Mesendoderm (in vitro differentiated cells): ENCODE results near the gene BBLN.

Experiments used
- DNase-seq: peaks from one replicate; pipeline ENCODE4 v3.0.0; 2013
- H2AK5ac ChIP-seq: 2 replicates; pipeline ENCODE4 v1.6.1; 2013; ENCODE audit warnings: low read length, inconsistent platforms
- H2BK120ac ChIP-seq: 2 replicates; pipeline ENCODE4 v1.6.1; 2013; ENCODE audit warnings: low read depth, mild to moderate bottlenecking, low read length, moderate library complexity, mixed read lengths
- H2BK15ac ChIP-seq: replicated peaks from 2 replicates; pipeline ENCODE4 v1.6.1; 2013; ENCODE audit warnings: low read depth, mild to moderate bottlenecking, moderate library complexity
- H2BK5ac ChIP-seq: 2 replicates; pipeline ENCODE4 v1.6.1; 2013; ENCODE audit warnings: low read length, inconsistent platforms
- H3K18ac ChIP-seq: 2 replicates; pipeline ENCODE4 v1.6.1; 2013; ENCODE audit warnings: mild to moderate bottlenecking, low read length, mixed read lengths
- H3K23ac ChIP-seq: one replicate; pipeline ENCODE4 v1.6.1; 2013; ENCODE audit warnings: low read length
- H3K27ac ChIP-seq: 2 replicates; pipeline ENCODE4 v1.5.1; 2013; ENCODE audit warnings: low read depth, mild to moderate bottlenecking, inconsistent platforms, low read length, moderate library complexity
- H3K27me3 ChIP-seq: 2 replicates; pipeline ENCODE4 v1.6.1; 2013; ENCODE audit warnings: low read length, control low read depth, mild to moderate bottlenecking, inconsistent platforms; ENCODE audit not compliant: insufficient read depth, poor library complexity
- H3K36me3 ChIP-seq: 2 replicates; pipeline ENCODE4 v1.6.1; 2013; ENCODE audit warnings: low read length, inconsistent platforms; ENCODE audit not compliant: control insufficient read depth, insufficient read depth
- H3K4ac ChIP-seq: one replicate; pipeline ENCODE4 v1.6.1; 2013; ENCODE audit warnings: low read depth, mild to moderate bottlenecking, low read length, moderate library complexity
- H3K4me1 ChIP-seq: 2 replicates; pipeline ENCODE4 v1.6.1; 2013; ENCODE audit warnings: low read depth, low read length, inconsistent platforms; ENCODE audit not compliant: control insufficient read depth
- H3K4me2 ChIP-seq: 2 replicates; pipeline ENCODE4 v1.6.1; 2013; ENCODE audit warnings: low read length
- H3K4me3 ChIP-seq: 2 replicates; pipeline ENCODE4 v1.5.1; 2013; ENCODE audit warnings: mild to moderate bottlenecking, low read length
- H3K56ac ChIP-seq: one replicate; pipeline ENCODE4 v1.6.1; 2013; ENCODE audit warnings: low read length
- H3K79me1 ChIP-seq: 2 replicates; pipeline ENCODE4 v1.6.1; 2013; ENCODE audit warnings: low read length, inconsistent platforms
- H3K79me2 ChIP-seq: 2 replicates; pipeline ENCODE4 v1.6.1; 2013; ENCODE audit warnings: mild to moderate bottlenecking, low read length; ENCODE audit not compliant: control insufficient read depth, insufficient read depth
- H3K9ac ChIP-seq: 2 replicates; pipeline ENCODE4 v1.6.1; 2013; ENCODE audit warnings: low read length, inconsistent platforms
- H4K5ac ChIP-seq: one replicate; pipeline ENCODE4 v1.6.1; 2013; ENCODE audit warnings: low read length
- H4K8ac ChIP-seq: one replicate; pipeline ENCODE4 v1.6.1; 2013; ENCODE audit warnings: low read depth, mild to moderate bottlenecking, control low read depth, low read length, moderate library complexity
- WGBS: extraction: QIAGEN DNeasy Blood & Tissue Kit; methylation state at CpG from one replicate; pipeline ENCODE4 v1.1.7; 2013; ENCODE audit warnings: low lambda C conversion rate, missing lambda C conversion rate; ENCODE audit not compliant: insufficient coverage; ENCODE audit errors: extremely low coverage; 5-methylcytosine and 5-hydroxymethylcytosine counted together

The BBLN gene

DNA sequence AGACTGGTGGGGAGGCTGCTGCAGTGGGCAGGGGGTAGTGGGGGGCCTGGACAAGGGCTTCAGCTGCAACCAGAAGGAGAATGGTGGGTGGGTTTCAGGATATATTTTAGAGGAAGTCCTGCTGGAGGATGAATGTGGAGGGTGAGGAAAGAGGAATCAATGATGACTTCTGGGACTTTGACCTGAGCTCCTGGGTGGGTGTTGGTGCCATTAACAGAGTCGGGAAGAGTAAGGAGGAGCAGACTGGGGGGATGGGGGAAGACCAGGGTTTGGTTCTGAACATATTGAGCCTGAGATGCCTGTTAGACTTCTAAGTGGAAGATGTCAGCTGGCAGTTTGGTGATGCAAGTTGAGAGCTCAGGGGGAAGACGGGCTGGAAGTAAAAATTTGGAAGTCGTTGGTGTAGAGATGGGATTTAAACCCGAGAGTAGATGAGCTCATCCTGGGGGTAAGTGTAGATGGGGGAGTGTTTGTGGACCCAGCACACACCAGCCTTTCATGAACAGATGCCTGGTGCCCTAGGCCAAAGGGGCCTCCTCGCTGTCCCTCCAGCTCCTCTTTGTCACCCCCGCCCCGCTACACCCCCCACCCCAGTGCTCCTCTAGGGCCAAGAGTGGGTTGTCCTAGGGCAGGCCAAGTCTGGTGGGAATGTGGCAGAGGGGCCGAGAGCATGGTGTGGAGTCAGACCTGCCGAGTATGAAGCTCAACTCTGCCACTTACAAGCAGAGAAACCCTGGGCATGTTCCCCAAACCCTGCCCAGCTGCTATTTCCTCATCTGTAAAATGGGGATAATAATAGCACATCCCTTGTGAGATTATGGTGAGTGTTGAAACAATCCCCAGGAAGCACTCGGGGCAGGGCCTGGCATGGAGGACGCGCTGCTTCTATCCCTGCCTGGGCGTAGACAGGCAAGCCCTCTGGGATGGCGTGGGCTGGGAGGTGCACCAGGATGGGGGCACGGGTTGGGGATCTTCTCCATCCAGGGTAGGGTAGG lies 47.1 kb downstream of the BBLN start:
- no peak overlapping the region for H3K23ac ChIP-seq
- no CpG with 5 or more reads among the region's 15 CpGs for WGBS
- DNase-seq = no peak
- no peaks in the 10 kb centered on the region for H3K79me2 ChIP-seq
- no peak overlapping the region for H2BK120ac ChIP-seq
- no peak overlapping the region for H3K18ac ChIP-seq
- peaks cover 3% of the 10 kb centered on the region for H3K4me1 ChIP-seq
- no peak overlapping the region for H2BK15ac ChIP-seq
- H2BK5ac ChIP-seq = no peak overlapping the region
- H2AK5ac ChIP-seq = no peak overlapping the region
- H3K27me3 ChIP-seq = no peaks in the 10 kb centered on the region
- no peak overlapping the region for H3K4me2 ChIP-seq
- H4K8ac ChIP-seq = no peak overlapping the region
- H3K56ac ChIP-seq = no peak overlapping the region
- H3K4ac ChIP-seq = no peak overlapping the region
- no peak overlapping the region for H3K27ac ChIP-seq
- H3K9ac ChIP-seq = no peak overlapping the region
- H3K36me3 ChIP-seq = no peaks in the 10 kb centered on the region
- no peak overlapping the region for H4K5ac ChIP-seq
- H3K79me1 ChIP-seq = no peaks in the 10 kb centered on the region
- H3K4me3 ChIP-seq = no peak overlapping the region

DNA sequence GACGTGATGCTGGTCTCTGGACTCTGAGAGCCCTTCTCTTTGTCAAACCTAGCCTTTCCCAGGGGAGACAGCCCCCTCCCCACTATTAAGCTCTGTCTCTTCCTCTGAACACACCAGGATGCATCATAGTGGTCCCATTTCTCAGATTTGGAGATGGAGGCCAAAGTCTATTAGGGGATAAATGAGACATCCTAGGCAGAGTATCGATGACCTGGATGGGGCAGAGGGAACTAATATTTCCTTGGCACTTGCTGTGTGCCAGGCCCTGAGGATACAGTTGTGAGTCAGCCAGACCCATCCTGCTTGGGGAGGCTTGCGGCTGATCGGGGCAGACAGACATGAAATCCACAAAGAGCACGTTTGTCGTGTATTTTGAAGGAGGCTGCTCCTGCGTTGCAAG lies 48.3 kb downstream of the BBLN start:
- H3K27me3 ChIP-seq = no peaks in the 10 kb centered on the region
- H4K8ac ChIP-seq = no peak overlapping the region
- no peak overlapping the region for H3K4me2 ChIP-seq
- H3K9ac ChIP-seq = no peak overlapping the region
- H3K56ac ChIP-seq = no peak overlapping the region
- H3K4ac ChIP-seq = no peak overlapping the region
- H2BK120ac ChIP-seq = no peak overlapping the region
- H3K79me1 ChIP-seq = no peaks in the 10 kb centered on the region
- no peak overlapping the region for H3K27ac ChIP-seq
- no peaks in the 10 kb centered on the region for H3K79me2 ChIP-seq
- no peaks in the 10 kb centered on the region for H3K36me3 ChIP-seq
- no peak overlapping the region for H2BK5ac ChIP-seq
- no peak overlapping the region for H3K18ac ChIP-seq
- no peak overlapping the region for H3K4me3 ChIP-seq
- H2AK5ac ChIP-seq = no peak overlapping the region
- H3K4me1 ChIP-seq = peaks cover 3% of the 10 kb centered on the region
- H3K23ac ChIP-seq = no peak overlapping the region
- no peak overlapping the region for H2BK15ac ChIP-seq
- H4K5ac ChIP-seq = no peak overlapping the region
- WGBS = no CpG with 5 or more reads among the region's 7 CpGs
- no peak for DNase-seq

- H3K4me2 ChIP-seq = no peak overlapping the region
- H3K79me2 ChIP-seq = no peaks in the 10 kb centered on the region
- H3K36me3 ChIP-seq = no peaks in the 10 kb centered on the region
- no peak overlapping the region for H3K18ac ChIP-seq
- H3K4ac ChIP-seq = no peak overlapping the region
- H3K9ac ChIP-seq = no peak overlapping the region
- H3K23ac ChIP-seq = no peak overlapping the region
- H2BK5ac ChIP-seq = no peak overlapping the region
- no CpG with 5 or more reads among the region's 15 CpGs for WGBS
- no peak overlapping the region for H4K8ac ChIP-seq
- H3K27ac ChIP-seq = no peak overlapping the region
- H2BK120ac ChIP-seq = no peak overlapping the region
- no peak overlapping the region for H3K56ac ChIP-seq
- H4K5ac ChIP-seq = no peak overlapping the region
- DNase-seq = no peak
- no peaks in the 10 kb centered on the region for H3K79me1 ChIP-seq
- H3K4me3 ChIP-seq = no peak overlapping the region
- H3K27me3 ChIP-seq = no peaks in the 10 kb centered on the region
- no peak overlapping the region for H2AK5ac ChIP-seq
- peaks cover 3% of the 10 kb centered on the region for H3K4me1 ChIP-seq
- H2BK15ac ChIP-seq = no peak overlapping the region
Measured at GRCh38 chr9:128208946-128209669, 49.0 kb downstream of the BBLN start.

DNA sequence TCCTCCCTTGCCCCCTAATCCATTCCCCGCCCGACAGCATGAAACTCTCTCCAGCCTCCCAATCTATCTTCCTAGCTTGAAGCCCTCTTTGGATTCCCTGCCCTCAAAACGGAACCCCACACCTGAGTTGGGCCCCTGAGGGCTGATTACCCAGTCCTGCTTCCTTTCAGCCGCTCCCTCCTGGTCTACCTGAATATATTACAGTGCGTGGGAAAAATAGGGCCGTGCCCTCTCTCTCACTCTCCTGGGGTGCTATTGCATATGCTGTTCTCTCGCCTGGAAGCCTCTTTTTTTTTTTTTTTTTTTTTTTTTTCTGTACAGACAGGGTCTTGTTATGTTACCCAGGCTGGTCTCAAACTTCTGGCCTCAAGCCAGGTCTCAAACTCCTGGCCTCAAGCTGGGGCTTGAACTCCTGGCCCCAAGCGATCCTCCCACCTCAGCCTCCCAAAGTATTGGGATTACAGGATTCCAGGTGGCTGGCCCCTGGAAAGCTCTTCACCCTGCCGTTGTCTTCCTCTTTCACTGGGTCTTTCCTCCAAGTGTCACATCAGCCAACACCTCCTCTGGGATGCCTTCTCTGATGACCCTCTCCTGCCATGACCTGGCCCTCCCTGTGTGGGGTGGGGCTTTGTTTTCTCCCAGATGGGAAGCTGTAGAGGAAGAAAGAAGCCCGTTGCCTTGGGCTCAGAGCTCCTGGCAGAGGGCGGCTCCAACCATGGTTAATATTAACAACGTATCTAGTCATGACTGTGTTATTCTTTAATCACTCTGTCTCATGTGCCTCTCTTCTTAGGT lies 51.3 kb downstream of the BBLN start:
- Histone ChIP-seq H3K4me2 (no peak overlapping the region), H3K27ac (no peak overlapping the region), H3K56ac (no peak overlapping the region), H2BK15ac (no peak overlapping the region), H2BK5ac (no peak overlapping the region), H3K4ac (no peak overlapping the region), H3K23ac (no peak overlapping the region), H2BK120ac (no peak overlapping the region), H4K8ac (no peak overlapping the region), H3K4me3 (no peak overlapping the region), H3K9ac (no peak overlapping the region), H3K27me3 (no peaks in the 10 kb centered on the region), H4K5ac (no peak overlapping the region), H3K4me1 (no peaks in the 10 kb centered on the region), H3K79me2 (no peaks in the 10 kb centered on the region), H3K18ac (no peak overlapping the region), H3K36me3 (no peaks in the 10 kb centered on the region), H2AK5ac (no peak overlapping the region), H3K79me1 (no peaks in the 10 kb centered on the region)
- DNase-seq = no peak
- WGBS = no CpG with 5 or more reads among the region's 12 CpGs

- Histone ChIP-seq H4K8ac (no peak overlapping the region), H3K23ac (no peak overlapping the region), H3K79me2 (no peaks in the 10 kb centered on the region), H2BK15ac (no peak overlapping the region), H3K18ac (no peak overlapping the region), H4K5ac (no peak overlapping the region), H3K79me1 (no peaks in the 10 kb centered on the region), H2AK5ac (no peak overlapping the region), H3K36me3 (no peaks in the 10 kb centered on the region), H3K27me3 (no peaks in the 10 kb centered on the region), H3K9ac (no peak overlapping the region), H3K4me3 (no peak overlapping the region), H3K27ac (no peak overlapping the region), H2BK120ac (no peak overlapping the region), H3K4me1 (no peaks in the 10 kb centered on the region), H3K4ac (no peak overlapping the region), H3K56ac (no peak overlapping the region), H2BK5ac (no peak overlapping the region), H3K4me2 (no peak overlapping the region)
- WGBS = no CpG with 5 or more reads among the region's 2 CpGs
- DNase-seq = no peak
Measured at GRCh38 chr9:128211981-128212281, 51.9 kb downstream of the BBLN start.
